Caco-2 (cell line): ENCODE results near the gene RCAN1. TPM values are rescaled to one million over a fixed set of nuclear protein-coding genes. Genes with fewer than 3 reads are reported as not detected.

ENCODE experiments used
- BruUV-seq: library from RNA; stranded (reverse); fragments of 400-500 nt; replicated peaks from 2 replicates; lab custom pipeline; 2021; lab: Mats Ljungman, UMichigan
- CTCF ChIA-PET: fragments of 300-600 bp; sonication (Branson Sonifier 250); formaldehyde crosslinking; loops from one replicate; lab custom pipeline; 2022; ENCODE audit warnings: antibody characterized with exemption; lab: Charles Lee
- POLR2A ChIA-PET: fragments of 300-600 bp; sonication (Branson Sonifier 250); formaldehyde crosslinking; loops from one replicate; lab custom pipeline; 2022; ENCODE audit warnings: antibody characterized with exemption; lab: Charles Lee
- DNase-seq, 2 experiments: peaks; one replicate each; pipeline versions ENCODE4 v3.0.0 to v3.0.0-alpha.2; 2020 to 2022
- H3K27me3 ChIP-seq: replicated peaks from 2 replicates; pipeline ENCODE4 v1.6.0; 2011; ENCODE audit warnings: low read length; ENCODE audit not compliant: control insufficient read depth, insufficient read depth
- H3K36me3 ChIP-seq: 2 replicates; pipeline ENCODE4 v1.5.1; 2011; ENCODE audit warnings: low read length; ENCODE audit not compliant: control insufficient read depth, insufficient read depth
- H3K4me1 ChIP-seq: fragments of 250-450 bp; sonication (Bioruptor Pico); 2 replicates; pipeline ENCODE4 v1.5.1; 2020; ENCODE audit warnings: mild to moderate bottlenecking
- H3K4me3 ChIP-seq: 2 replicates; pipeline ENCODE4 v1.5.1; 2011; ENCODE audit warnings: low read depth, mild to moderate bottlenecking, control low read depth, low read length
- H3K9me3 ChIP-seq: fragments of 250-450 bp; sonication (Bioruptor Pico); 2 replicates; pipeline ENCODE4 v1.5.1; 2020; ENCODE audit warnings: mild to moderate bottlenecking, moderate library complexity
- H3K27ac Mint-ChIP-seq: one replicate; pipeline ENCODE4 v1.8.0; 2022; ENCODE audit warnings: mixed read lengths; ENCODE audit not compliant: unreplicated experiment
- H3K27me3 Mint-ChIP-seq: one replicate; pipeline ENCODE4 v1.8.0; 2022; ENCODE audit warnings: mixed read lengths; ENCODE audit not compliant: insufficient read depth, unreplicated experiment
- H3K36me3 Mint-ChIP-seq: one replicate; pipeline ENCODE4 v1.8.0; 2022; ENCODE audit warnings: mild to moderate bottlenecking, mixed read lengths; ENCODE audit not compliant: insufficient read depth, unreplicated experiment
- H3K4me1 Mint-ChIP-seq: one replicate; pipeline ENCODE4 v1.8.0; 2022; ENCODE audit warnings: low read depth, mixed read lengths; ENCODE audit not compliant: unreplicated experiment
- H3K4me3 Mint-ChIP-seq: one replicate; pipeline ENCODE4 v1.8.0; 2022; ENCODE audit warnings: mild to moderate bottlenecking, moderate library complexity, mixed read lengths; ENCODE audit not compliant: unreplicated experiment
- H3K9me3 Mint-ChIP-seq: one replicate; pipeline ENCODE4 v1.8.0; 2022; ENCODE audit warnings: mixed read lengths; ENCODE audit not compliant: unreplicated experiment
- CTCF ChIP-seq, 2 experiments: fragments of 200-600 bp in 1 of 2; IDR thresholded peaks; 1 replicate in 1 of 2; 2 replicates in 1 of 2; pipeline versions ENCODE4 v1.5.1 to v1.8.0; 2011 to 2022; ENCODE audit warnings: antibody characterized with exemption in 1 of 2, control low read depth in 1 of 2, inconsistent platforms in 1 of 2, low read depth in 1 of 2, low read length in 1 of 2, mild to moderate bottlenecking in 1 of 2, moderate library complexity in 1 of 2; ENCODE audit not compliant: insufficient read depth in 1 of 2, severe bottlenecking in 1 of 2, unreplicated experiment in 1 of 2
- intact Hi-C: fragments of 100-400 bp; cut with micrococcal nuclease; formaldehyde crosslinking; loops from one replicate; pipeline ENCODE4 v1.10.0; 2022; ENCODE audit not compliant: unreplicated experiment
- total RNA-seq: library from RNA; stranded (reverse); gene quantifications from 2 replicates; pipeline ENCODE4 v1.2.3, GENCODE V29; 2022

The RCAN1 gene
- total RNA-seq, 1 experiment from 2014 or later: 29.4 TPM

- BruUV-seq: no TSS peak
- Histone ChIP-seq H3K27me3 (no peaks in the 10 kb centered on the region), H3K4me1 (peaks cover 19% of the 10 kb centered on the region), H3K4me3 (no peak overlapping the region), H3K36me3 (no peaks in the 10 kb centered on the region), H3K9me3 (no peaks in the 10 kb centered on the region)
- ChIA-PET POLR2A (no interaction called here), CTCF (no interaction called here)
- H3K9me3 Mint-ChIP-seq: no peaks in the 10 kb centered on the region
- intact Hi-C loops: no loop called here
- no peak for TF ChIP-seq CTCF (IDR thresholded peaks at IDR 0.05; ENCODE audit: insufficient read depth in 1 of 2, low read depth in 1 of 2, low read length in 1 of 2, severe bottlenecking in 1 of 2, unreplicated experiment in 1 of 2)
- peaks cover 12% of the 10 kb centered on the region for H3K4me1 Mint-ChIP-seq
- H3K27me3 Mint-ChIP-seq: no peaks in the 10 kb centered on the region
- H3K36me3 Mint-ChIP-seq: no peaks in the 10 kb centered on the region
- H3K4me3 Mint-ChIP-seq: no peak overlapping the region
- no peak overlapping the region for H3K27ac Mint-ChIP-seq
- no peak for DNase-seq
Observed at GRCh38 chr21:34535886-34536285, 79.0 kb downstream of the RCAN1 start.

DNA sequence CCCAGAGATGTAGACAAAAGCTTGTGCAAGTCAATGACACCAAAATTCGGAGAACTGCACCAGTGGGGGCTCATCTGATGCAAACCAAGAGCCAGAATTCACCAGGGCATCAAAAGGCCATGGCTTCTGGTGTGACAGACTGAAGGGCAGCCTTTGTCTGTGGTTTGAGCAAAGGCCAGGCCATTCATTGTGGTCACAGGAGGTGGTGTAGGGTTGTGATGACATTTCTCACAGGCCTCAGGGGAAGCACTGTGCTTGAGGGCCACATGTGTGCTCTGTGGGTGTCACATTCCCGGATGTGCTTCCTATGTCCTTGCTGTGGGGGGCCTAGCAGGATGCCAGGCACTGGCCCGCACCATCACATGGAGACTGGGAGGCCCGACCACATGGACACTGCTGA is 80.4 kb downstream of the RCAN1 start:
- Mint-ChIP-seq H3K27ac (no peak overlapping the region), H3K9me3 (no peaks in the 10 kb centered on the region), H3K27me3 (no peaks in the 10 kb centered on the region), H3K4me3 (no peak overlapping the region), H3K4me1 (peaks cover 12% of the 10 kb centered on the region), H3K36me3 (no peaks in the 10 kb centered on the region)
- no peaks in the 10 kb centered on the region for H3K27me3 ChIP-seq
- intact Hi-C loops: no loop called here
- peaks cover 19% of the 10 kb centered on the region for H3K4me1 ChIP-seq
- no peaks in the 10 kb centered on the region for H3K9me3 ChIP-seq
- no TSS peak for BruUV-seq
- DNase-seq: no peak
- CTCF ChIA-PET: no interaction called here
- no peak overlapping the region for H3K4me3 ChIP-seq
- no peaks in the 10 kb centered on the region for H3K36me3 ChIP-seq
- no peak for TF ChIP-seq CTCF (IDR thresholded peaks at IDR 0.05; ENCODE audit: insufficient read depth in 1 of 2, low read depth in 1 of 2, low read length in 1 of 2, severe bottlenecking in 1 of 2, unreplicated experiment in 1 of 2)
- POLR2A ChIA-PET: no interaction called here

DNA sequence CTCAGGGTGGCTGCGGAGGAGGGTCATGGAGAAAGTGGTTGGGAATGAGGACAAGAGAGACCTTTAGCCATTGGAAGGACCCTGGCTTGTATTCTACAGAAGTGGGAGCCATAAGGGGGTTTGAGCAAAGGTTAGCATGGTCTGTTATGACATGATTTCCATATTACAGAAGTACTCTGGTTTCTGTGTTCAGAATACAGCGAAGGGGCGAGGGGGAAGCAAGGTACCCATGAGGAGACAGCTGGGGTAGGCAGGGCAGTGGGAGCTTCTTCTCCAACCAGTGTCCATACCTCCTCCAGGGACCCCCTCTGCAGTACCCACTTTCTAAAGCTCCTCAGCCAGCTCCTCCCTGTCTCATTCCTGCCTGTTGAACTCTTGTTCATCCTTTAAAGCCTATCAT is 81.0 kb downstream of the RCAN1 start:
- Mint-ChIP-seq H3K9me3 (no peaks in the 10 kb centered on the region), H3K4me3 (no peak overlapping the region), H3K4me1 (peaks cover 12% of the 10 kb centered on the region), H3K27ac (no peak overlapping the region), H3K36me3 (no peaks in the 10 kb centered on the region), H3K27me3 (no peaks in the 10 kb centered on the region)
- intact Hi-C loops: no loop called here
- no peaks in the 10 kb centered on the region for H3K27me3 ChIP-seq
- no peaks in the 10 kb centered on the region for H3K36me3 ChIP-seq
- POLR2A ChIA-PET: no interaction called here
- H3K4me1 ChIP-seq: peaks cover 19% of the 10 kb centered on the region
- no TSS peak for BruUV-seq
- TF ChIP-seq CTCF (IDR thresholded peaks at IDR 0.05; ENCODE audit: insufficient read depth in 1 of 2, low read depth in 1 of 2, low read length in 1 of 2, severe bottlenecking in 1 of 2, unreplicated experiment in 1 of 2): no peak
- H3K9me3 ChIP-seq: no peaks in the 10 kb centered on the region
- DNase-seq: no peak
- CTCF ChIA-PET: no interaction called here
- H3K4me3 ChIP-seq: no peak overlapping the region
